DOHH2 (cell line): ENCODE results near the gene GPD1L.

ENCODE experiments used
- H3F3A ChIP-seq: fragments of 200-600 bp; sonication (generic), shearing (Covaris generic); 2 replicates; pipeline ENCODE4 v1.6.0; 2016; ENCODE audit warnings: antibody characterized with exemption, mild to moderate bottlenecking; ENCODE audit not compliant: control insufficient read depth, insufficient read depth
- H3K27ac ChIP-seq: fragments of 200-600 bp; sonication (generic); 2 replicates; pipeline ENCODE4 v1.5.1; 2014; ENCODE audit warnings: low read depth, mild to moderate bottlenecking, low read length, moderate library complexity
- H3K27me3 ChIP-seq: fragments of 200-600 bp; sonication (generic); 2 replicates; pipeline ENCODE4 v1.6.1; 2014; ENCODE audit warnings: mild to moderate bottlenecking, low read length, mixed read lengths; ENCODE audit not compliant: control insufficient read depth
- H3K36me3 ChIP-seq: fragments of 200-600 bp; sonication (generic); 2 replicates; pipeline ENCODE4 v1.6.1; 2014; ENCODE audit warnings: mild to moderate bottlenecking, low read length, moderate library complexity, mixed read lengths; ENCODE audit not compliant: control insufficient read depth
- H3K4me1 ChIP-seq: fragments of 200-600 bp; sonication (generic); 2 replicates; pipeline ENCODE4 v1.6.1; 2014; ENCODE audit warnings: mild to moderate bottlenecking, low read length, mixed read lengths; ENCODE audit not compliant: control insufficient read depth
- H3K4me2 ChIP-seq: fragments of 200-600 bp; sonication (generic); 2 replicates; pipeline ENCODE4 v1.6.0; 2014; ENCODE audit warnings: mild to moderate bottlenecking, low read length, moderate library complexity
- H3K4me3 ChIP-seq: fragments of 200-600 bp; sonication (generic); 2 replicates; pipeline ENCODE4 v1.5.1; 2014; ENCODE audit warnings: mild to moderate bottlenecking, low read length, mixed read lengths
- H3K79me2 ChIP-seq: fragments of 200-600 bp; sonication (generic); 2 replicates; pipeline ENCODE4 v1.6.1; 2014; ENCODE audit warnings: mild to moderate bottlenecking, low read length, mixed read lengths; ENCODE audit not compliant: control insufficient read depth
- H3K9me2 ChIP-seq: fragments of 200-600 bp; sonication (generic); replicated peaks from 2 replicates; pipeline ENCODE4 v1.6.1; 2014; ENCODE audit warnings: mild to moderate bottlenecking, low read length, mixed read lengths; ENCODE audit not compliant: control insufficient read depth
- H3K9me3 ChIP-seq: fragments of 200-600 bp; sonication (generic); 2 replicates; pipeline ENCODE4 v1.6.1; 2014; ENCODE audit warnings: antibody characterized with exemption, low read length, mixed read lengths; ENCODE audit not compliant: control insufficient read depth, insufficient read depth
- H4K20me1 ChIP-seq: fragments of 200-600 bp; sonication (generic); 2 replicates; pipeline ENCODE4 v1.6.0; 2014; ENCODE audit warnings: low read depth, mild to moderate bottlenecking, antibody characterized with exemption, low read length, moderate library complexity; ENCODE audit not compliant: control insufficient read depth, insufficient read depth
- EZH2phosphoT487 ChIP-seq: fragments of 200-600 bp; sonication (generic); IDR thresholded peaks from 2 replicates; pipeline ENCODE4 v1.6.1; 2017; ENCODE audit warnings: borderline replicate concordance, mild to moderate bottlenecking, antibody characterized with exemption, low read length, moderate library complexity, mixed read lengths
- TF ChIP-seq, protein P1 (sequence below): fragments of 200-600 bp; sonication (generic); IDR thresholded peaks from one replicate; pipeline ENCODE4 v1.5.1; 2014; ENCODE audit warnings: antibody characterized with exemption, mild to moderate bottlenecking, low read depth, low read length; ENCODE audit not compliant: poor library complexity, severe bottlenecking

Gene GPD1L

DNA sequence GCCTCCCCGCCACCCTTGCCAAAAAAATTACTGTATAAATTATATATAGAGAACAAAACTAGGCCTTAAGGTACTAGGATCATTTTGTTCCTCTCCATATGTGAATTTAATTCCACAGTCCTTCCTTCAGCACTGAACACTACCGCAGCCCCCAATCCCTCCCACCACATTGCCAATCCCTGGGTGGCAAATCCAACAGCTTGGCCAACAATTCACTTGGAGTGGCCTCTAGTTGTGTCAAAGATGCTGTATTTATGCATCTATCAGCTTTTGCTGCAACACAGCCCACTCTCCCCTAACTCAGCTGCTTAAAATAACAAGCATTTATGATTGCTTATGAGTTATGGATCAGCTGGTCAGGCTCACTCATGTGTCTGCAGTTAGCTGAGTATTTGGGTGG is 18.6 kb downstream of the GPD1L start:
- Histone ChIP-seq H3K27ac (no peak overlapping the region), H3K27me3 (no peaks in the 10 kb centered on the region)

DNA sequence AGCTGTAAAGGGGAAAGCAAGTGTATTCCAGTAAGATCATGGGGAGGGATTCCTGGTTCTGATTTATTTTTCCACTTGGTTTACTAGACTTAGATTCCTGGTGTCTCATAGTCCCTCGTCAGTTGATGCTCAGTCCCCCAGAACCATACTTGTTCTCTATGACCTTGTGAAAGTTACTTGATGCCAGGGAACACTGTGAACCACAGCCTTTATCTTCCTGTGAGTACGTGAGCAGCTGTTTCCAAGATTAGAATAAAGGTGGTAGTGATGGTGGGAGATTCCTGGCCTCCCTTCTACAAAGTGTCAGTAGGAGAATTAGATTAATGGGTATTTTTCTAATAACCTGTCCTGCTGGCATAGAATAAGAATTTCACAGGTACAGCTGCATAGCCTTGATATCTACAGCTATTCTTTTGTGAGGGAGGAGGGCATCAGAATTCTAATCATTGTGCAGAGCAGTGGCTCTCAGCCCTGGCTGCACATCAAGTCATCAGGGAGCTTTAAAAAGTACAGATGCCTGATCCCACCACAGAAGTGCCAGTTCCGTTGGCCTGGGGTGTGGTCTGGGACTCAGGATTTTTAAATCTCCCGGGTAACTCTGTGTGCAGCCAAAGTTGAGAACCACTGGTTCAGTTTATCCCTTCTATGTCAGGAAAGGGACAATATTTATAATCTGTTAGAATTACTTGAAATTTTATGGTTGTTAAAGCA is 20.0 kb downstream of the GPD1L start:
- peaks cover 5% of the 10 kb centered on the region; the same call in 1 of the 2 replicates for H3K36me3 ChIP-seq
- no peaks in the 10 kb centered on the region for H3F3A ChIP-seq
- H3K79me2 ChIP-seq = peaks cover 13% of the 10 kb centered on the region
- no peaks in the 10 kb centered on the region for H3K9me3 ChIP-seq
- TF ChIP-seq EZH2phosphoT487 = no peak
- TF ChIP-seq, protein P1, sequence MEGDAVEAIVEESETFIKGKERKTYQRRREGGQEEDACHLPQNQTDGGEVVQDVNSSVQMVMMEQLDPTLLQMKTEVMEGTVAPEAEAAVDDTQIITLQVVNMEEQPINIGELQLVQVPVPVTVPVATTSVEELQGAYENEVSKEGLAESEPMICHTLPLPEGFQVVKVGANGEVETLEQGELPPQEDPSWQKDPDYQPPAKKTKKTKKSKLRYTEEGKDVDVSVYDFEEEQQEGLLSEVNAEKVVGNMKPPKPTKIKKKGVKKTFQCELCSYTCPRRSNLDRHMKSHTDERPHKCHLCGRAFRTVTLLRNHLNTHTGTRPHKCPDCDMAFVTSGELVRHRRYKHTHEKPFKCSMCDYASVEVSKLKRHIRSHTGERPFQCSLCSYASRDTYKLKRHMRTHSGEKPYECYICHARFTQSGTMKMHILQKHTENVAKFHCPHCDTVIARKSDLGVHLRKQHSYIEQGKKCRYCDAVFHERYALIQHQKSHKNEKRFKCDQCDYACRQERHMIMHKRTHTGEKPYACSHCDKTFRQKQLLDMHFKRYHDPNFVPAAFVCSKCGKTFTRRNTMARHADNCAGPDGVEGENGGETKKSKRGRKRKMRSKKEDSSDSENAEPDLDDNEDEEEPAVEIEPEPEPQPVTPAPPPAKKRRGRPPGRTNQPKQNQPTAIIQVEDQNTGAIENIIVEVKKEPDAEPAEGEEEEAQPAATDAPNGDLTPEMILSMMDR = no peak
- no peaks in the 10 kb centered on the region for H3K9me2 ChIP-seq
- no peak overlapping the region for H3K4me3 ChIP-seq
- no peaks in the 10 kb centered on the region for H3K4me1 ChIP-seq
- no peak overlapping the region for H3K4me2 ChIP-seq
- no peak overlapping the region for H3K27ac ChIP-seq
- H4K20me1 ChIP-seq = no peaks in the 10 kb centered on the region
- no peaks in the 10 kb centered on the region for H3K27me3 ChIP-seq

More for the DNA sequence above, 18.6 kb downstream of the GPD1L start:
- H3K4me3 ChIP-seq = no peak overlapping the region
- no peaks in the 10 kb centered on the region for H3K36me3 ChIP-seq
- H3K4me1 ChIP-seq = no peaks in the 10 kb centered on the region
- H4K20me1 ChIP-seq = no peaks in the 10 kb centered on the region
- no peaks in the 10 kb centered on the region for H3F3A ChIP-seq
- H3K9me2 ChIP-seq = no peaks in the 10 kb centered on the region
- peaks cover 17% of the 10 kb centered on the region for H3K79me2 ChIP-seq
- H3K4me2 ChIP-seq = no peak overlapping the region
- TF ChIP-seq EZH2phosphoT487 = no peak
- TF ChIP-seq, protein P1 = no peak
- H3K9me3 ChIP-seq = no peaks in the 10 kb centered on the region

DNA sequence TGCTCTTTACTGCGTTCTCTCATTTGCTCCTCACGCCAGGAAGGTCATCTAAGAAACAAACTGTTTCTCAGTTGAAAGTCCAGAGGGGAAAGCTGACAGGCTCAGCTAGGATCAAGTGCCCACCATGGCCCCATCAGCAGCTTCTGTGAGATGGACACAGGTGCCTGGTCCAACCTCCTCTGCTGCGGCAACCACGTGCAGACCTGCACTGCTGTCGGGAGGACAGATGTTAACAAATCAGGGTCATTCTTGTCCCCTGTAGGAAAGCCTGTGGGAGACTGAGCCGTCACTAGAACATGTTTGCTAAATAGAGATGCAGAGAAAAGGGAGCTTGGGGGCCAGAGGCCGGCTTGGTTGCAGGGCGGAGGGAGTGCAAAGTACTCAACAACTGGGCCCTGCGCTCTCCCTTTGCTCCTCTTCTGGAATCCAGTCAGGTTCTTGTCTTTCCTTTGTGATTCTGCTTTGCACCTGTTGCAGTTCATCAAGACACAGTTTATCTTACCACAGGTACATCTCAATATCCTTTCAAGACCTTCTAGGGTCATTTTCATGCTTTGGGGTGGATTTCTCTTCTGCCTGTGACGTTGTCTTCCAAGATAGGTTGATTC is 20.9 kb downstream of the GPD1L start:
- Histone ChIP-seq H3K9me3 (no peaks in the 10 kb centered on the region), H3K36me3 (peaks cover 5% of the 10 kb centered on the region; the same call in 1 of the 2 replicates), H4K20me1 (no peaks in the 10 kb centered on the region), H3K4me3 (no peak overlapping the region), H3K4me1 (no peaks in the 10 kb centered on the region), H3K4me2 (no peak overlapping the region), H3F3A (no peaks in the 10 kb centered on the region), H3K27me3 (no peaks in the 10 kb centered on the region), H3K9me2 (no peaks in the 10 kb centered on the region), H3K27ac (no peak overlapping the region), H3K79me2 (peaks cover 8% of the 10 kb centered on the region)
- TF ChIP-seq, protein P1 = no peak
- no peak for TF ChIP-seq EZH2phosphoT487
